ENCODE measurements around the gene SLC46A2.

The SLC46A2 gene

GRCh38 chr9:112831969-112832368 lies 58.7 kb downstream of the SLC46A2 start:
- DNase-seq (ENCODE audit: low spot score) (no peak), FAIRE-seq (no peak)

GRCh38 chr9:112831281-112831851 lies 59.3 kb downstream of the SLC46A2 start:
- DNase-seq (ENCODE audit: low spot score) (no peak), FAIRE-seq (no peak)

Measured in urothelium cell line (cell line).